Activated CD4-positive, alpha-beta T cell treated with anti-CD3 and anti-CD28 coated beads for 24 hours (primary cell): Measurements from ENCODE around the gene UQCRC2.
"Not testable (repeated sequence)": the region's sequence is repeated elsewhere in the genome, so short reads cannot be mapped to it uniquely, and the experiment has no call there.

Experiments
- DNase-seq, 2 donors: peaks; one replicate each; pipeline ENCODE4 v3.0.0-alpha.2; 2020; ENCODE audit warnings: low read depth in 2 of 2

Gene UQCRC2

GRCh38 chr16:21982108-21982507, 28.9 kb downstream of the UQCRC2 start:
- DNase-seq: no peak

GRCh38 chr16:21984062-21984461, 30.9 kb downstream of the UQCRC2 start:
- no peak for DNase-seq

- DNase-seq: no peak
Observed at GRCh38 chr16:21985524-21985923, 32.4 kb downstream of the UQCRC2 start.

- no peak for DNase-seq
Observed at GRCh38 chr16:21986692-21987246, 33.6 kb downstream of the UQCRC2 start.

GRCh38 chr16:21987498-21987897, 34.3 kb downstream of the UQCRC2 start:
- no peak for DNase-seq

- DNase-seq: no peak
Observed at GRCh38 chr16:21989133-21989532, 36.0 kb downstream of the UQCRC2 start.

- DNase-seq: no peak
Observed at GRCh38 chr16:21989751-21990150, 36.6 kb downstream of the UQCRC2 start.

- DNase-seq: no peak
Observed at GRCh38 chr16:21990381-21990944, 37.3 kb downstream of the UQCRC2 start.

GRCh38 chr16:21991621-21992020, 38.5 kb downstream of the UQCRC2 start:
- no peak for DNase-seq

- DNase-seq: no peak
Observed at GRCh38 chr16:21994856-21995465, 41.8 kb downstream of the UQCRC2 start.

- no peak for DNase-seq
Observed at GRCh38 chr16:21996923-21997696, 43.9 kb downstream of the UQCRC2 start.

- no peak for DNase-seq
Observed at GRCh38 chr16:21997697-21998480, 44.7 kb downstream of the UQCRC2 start.

GRCh38 chr16:22001591-22001990, 48.4 kb downstream of the UQCRC2 start:
- no peak for DNase-seq

GRCh38 chr16:22002047-22002446, 48.9 kb downstream of the UQCRC2 start:
- not testable (repeated sequence) for DNase-seq

GRCh38 chr16:22003195-22003594, 50.0 kb downstream of the UQCRC2 start:
- DNase-seq: no peak

- DNase-seq: no peak
Observed at GRCh38 chr16:22004341-22004740, 51.2 kb downstream of the UQCRC2 start.

- DNase-seq: no peak
Observed at GRCh38 chr16:22005746-22006145, 52.6 kb downstream of the UQCRC2 start.

GRCh38 chr16:22006636-22007035, 53.5 kb downstream of the UQCRC2 start:
- DNase-seq: no peak

GRCh38 chr16:22007159-22007508, 54.0 kb downstream of the UQCRC2 start:
- no peak for DNase-seq

GRCh38 chr16:22007509-22008214, 54.5 kb downstream of the UQCRC2 start, which contains the start of gene MOSMO:
Gene MOSMO (plus strand): TSS chr16:22008111. CDS start chr16:22008302, 191 bp downstream.
- peak; percentile 53 to 58 for DNase-seq
